ENCODE results near the gene MTHFSD. TPM values are rescaled to one million over a fixed set of nuclear protein-coding genes. Genes with fewer than 3 reads are reported as not detected.
"Not testable (repeated sequence)": the region's sequence is repeated elsewhere in the genome, so short reads cannot be mapped to it uniquely, and the experiment has no call there.

Gene MTHFSD
- polyA plus RNA-seq (ENCODE audit: insufficient read length): 15.9 TPM

- DNase-seq: peak; percentile 98
These were observed at the start of gene MTHFSD for GRCh38 chr16:86554917-86555703. Gene MTHFSD (minus strand): TSS chr16:86555235. CDS start chr16:86555184, 51 bp downstream.

DNA sequence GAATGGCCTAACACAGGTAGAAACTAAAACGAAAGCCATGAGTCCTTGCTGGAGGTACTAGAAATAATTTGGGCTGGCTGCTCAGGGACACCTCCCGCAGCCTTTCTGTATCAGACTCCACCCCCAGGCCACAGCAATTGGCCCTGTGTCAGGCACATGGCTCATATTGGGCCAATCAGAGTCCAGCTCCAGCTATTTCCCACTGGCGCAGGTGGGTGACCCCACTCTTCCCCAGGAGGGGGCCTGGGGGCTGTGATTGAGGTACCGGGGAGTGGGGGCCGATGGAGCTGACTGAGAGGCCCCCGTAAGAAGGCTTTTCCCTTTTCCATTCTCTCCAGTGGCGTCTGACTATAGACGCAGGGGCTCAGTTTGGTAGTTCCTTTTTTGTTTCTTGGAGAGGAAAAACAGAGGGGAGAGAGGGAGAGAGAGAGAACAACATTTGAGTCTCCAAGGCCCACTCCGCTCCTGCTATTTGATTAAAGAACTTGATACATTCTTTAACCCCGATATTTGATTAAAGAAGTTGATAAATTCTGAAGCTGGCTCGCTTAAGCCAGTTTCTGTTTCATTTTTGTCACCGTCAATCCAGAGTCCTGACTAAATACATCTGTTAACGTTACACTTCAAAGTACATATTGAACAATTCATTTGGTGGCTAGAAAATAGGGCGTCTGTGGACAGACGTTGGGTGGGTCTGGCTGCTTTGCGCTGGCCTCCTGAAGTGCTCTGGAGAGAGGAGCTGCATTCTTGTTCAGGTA is 49.6 kb upstream of the MTHFSD start:
- no peak for DNase-seq

DNA sequence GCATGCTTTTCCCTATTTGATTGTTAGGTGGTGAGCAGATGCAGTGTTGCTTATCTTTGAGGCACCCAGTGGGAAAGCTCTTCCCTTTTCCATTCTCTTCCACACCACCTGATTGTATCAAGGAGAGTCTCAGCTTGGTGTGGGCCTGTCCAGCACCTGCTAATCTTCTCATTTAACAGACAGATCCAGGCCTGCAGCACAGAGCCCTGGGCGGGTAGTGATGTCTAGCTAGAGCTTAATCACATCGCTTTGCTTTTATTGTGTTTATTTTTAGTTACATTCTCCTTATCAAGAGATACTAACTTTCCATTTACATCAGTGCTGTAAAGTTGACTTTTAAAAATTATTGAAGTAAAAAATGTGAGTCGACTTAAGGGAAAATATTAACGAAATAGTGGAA is 47.5 kb upstream of the MTHFSD start:
- DNase-seq: no peak

GRCh38 chr16:86601356-86601755 is 46.3 kb upstream of the MTHFSD start:
- no peak for DNase-seq

DNA sequence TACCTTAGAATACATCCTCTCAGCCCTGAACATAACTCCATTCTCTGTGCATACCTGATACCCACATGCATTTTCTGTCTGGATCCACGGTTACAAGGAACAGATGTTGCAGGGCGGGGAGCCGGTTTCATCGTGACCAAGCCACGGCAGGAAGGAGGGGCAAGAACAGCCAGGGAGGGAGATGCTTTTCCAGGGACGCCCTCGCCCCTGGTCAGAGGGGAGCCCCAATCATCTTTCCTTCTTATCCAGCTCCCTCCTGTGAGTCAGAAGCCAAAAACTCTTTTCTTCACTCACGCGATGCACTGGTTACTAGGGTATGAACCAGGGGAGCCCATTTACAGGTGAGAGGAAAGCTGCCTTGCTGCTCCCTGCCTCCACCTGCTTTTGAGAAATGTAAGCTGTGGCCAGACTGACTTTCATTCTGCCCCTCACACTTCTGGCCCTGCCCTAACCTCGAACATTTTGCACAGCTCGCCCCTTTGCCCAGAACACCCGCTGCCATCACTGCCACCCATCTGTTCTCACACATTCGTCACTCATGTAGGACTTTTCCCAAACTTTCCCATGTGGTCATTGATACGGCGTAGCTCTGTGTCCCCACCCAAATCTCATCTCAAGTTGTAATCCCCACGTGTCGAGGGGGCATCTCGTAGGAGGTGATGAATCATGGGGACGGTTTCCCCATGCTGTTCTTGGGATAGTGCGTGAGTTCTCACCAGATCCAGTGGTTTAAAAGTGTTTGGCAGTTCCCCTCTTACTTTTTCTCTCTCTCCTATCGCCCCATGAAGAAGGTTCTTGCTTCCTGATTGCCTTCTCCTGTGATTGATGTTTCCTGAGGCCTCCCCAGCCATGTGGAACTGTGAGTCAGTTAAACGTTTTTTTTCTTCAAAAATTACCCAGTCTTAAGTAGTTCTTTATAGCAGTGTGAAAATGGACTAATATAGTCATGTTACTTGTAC is 43.9 kb upstream of the MTHFSD start:
- no peak for DNase-seq

- DNase-seq: no peak
These were observed 43.0 kb upstream of the MTHFSD start for GRCh38 chr16:86597880-86598606.

GRCh38 chr16:86597126-86597879 is 42.3 kb upstream of the MTHFSD start:
- no peak for DNase-seq

- no peak for DNase-seq
These were observed 41.1 kb upstream of the MTHFSD start for GRCh38 chr16:86595983-86596605.

GRCh38 chr16:86594721-86595120 is 39.7 kb upstream of the MTHFSD start:
- DNase-seq: no peak

DNA sequence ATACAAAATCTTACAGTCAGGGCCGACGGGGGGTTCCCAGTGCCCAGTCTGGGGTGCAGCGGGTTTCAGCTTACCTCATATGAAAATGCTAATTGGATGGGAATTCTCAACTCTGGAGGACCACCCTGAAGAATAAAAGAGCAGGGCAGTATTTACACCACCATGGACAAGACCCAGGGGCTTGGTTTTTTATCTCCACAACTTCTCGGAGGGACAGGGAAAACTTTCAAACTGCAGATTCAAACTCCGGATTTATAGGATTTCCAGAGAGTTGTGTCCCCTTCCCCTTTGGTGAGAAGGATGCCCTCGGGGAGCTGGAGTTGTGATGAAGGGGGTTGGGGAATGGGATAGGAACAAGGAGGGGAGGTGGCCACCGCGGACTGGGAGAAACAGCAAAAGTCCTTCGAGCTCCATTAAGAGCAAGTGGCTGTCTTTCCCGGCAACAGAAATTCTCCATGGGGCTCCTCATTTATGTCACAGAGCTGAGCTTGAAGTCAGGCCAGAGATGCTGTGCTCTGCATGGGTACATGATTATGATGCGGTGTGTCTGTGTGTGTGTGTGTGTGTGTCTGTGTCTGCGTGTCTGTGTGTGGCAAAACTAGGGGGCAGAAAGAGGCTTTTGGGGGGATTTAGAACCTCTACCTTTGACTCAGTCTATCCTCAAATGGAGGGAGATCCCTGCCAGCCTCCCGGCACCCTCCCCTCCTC is 39.0 kb upstream of the MTHFSD start:
- no peak for DNase-seq

- no peak for DNase-seq
These were observed 36.2 kb upstream of the MTHFSD start for GRCh38 chr16:86591270-86591669.

DNA sequence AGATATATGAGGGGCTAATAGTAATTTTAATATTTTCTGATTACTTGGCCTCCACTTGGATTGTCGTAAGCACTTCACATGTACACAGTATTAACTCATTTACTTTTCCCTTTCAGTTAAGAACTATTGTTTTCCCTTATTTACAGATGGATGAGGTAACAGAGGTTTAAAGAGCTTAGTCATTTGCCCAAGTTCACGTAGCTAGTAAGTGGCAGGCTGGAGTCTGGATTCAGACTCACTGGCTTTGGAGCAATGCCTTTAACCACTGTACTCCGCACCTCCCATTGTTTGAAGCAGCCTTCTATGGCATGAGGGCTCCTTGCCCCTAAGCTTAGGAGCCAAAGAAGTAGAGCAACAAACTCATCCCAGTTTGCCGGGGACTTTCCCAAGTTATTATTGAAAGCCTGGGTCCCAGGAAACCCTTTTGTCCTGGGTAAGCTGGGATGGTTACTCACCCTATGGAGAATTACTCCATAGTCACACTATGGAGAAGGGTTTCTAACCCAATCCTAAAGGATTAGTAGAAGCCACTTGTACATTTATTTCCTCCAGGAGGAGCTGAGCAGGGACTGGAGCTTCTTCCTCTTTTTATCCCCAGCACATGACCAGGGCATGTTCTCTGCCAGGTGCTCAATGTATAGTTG is 35.6 kb upstream of the MTHFSD start:
- DNase-seq: no peak

GRCh38 chr16:86587955-86588354 is 32.9 kb upstream of the MTHFSD start:
- DNase-seq: not testable (repeated sequence)

GRCh38 chr16:86587487-86587886 is 32.5 kb upstream of the MTHFSD start:
- no peak for DNase-seq

GRCh38 chr16:86585821-86586611 is 31.0 kb upstream of the MTHFSD start:
- no peak for DNase-seq

DNA sequence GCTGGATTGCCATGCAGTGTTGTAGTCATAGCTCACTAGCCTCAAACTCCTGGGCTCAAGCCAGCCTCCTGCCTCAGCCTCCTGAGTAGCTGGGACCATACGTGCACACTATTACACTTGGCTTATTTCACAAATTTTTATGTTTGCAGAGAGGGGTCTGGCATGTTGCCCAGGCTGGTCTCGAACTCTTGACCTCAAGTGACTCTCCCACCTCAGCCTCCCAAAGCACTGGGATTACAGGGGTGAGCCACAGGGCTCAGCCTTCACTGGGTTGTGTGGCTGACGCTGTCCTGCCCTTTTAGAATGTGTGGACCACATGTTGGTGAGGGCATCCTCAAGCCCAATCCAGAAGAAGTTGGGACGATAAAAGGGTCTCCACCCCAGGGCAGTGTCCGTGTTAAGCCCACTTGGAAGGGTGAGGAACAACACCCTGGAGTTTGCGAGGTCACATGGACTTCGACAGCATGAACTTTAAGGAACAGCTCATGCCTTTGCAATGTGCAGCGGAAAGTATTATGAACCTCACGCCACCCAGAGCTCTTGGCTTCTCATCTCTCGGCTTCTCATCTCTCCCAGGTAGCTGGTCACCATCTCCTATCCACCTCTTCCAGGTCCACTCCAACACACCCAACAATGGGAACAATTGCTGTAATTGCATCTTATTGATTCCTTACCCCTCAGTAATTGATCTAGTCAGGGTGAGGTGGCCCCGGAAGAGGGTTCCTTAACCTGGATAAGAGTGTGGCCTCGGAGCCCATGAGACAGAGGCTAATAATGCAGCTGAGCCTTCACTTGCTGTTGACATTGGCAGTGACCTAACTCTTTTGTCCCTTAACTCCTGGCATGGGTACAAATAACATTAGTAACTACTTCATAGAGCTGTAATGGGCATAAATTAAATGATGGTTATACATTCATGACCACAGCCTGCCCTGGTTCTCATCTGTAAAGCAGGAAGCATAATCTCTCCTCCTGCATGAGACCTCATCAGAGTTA is 30.0 kb upstream of the MTHFSD start:
- no peak for DNase-seq

DNA sequence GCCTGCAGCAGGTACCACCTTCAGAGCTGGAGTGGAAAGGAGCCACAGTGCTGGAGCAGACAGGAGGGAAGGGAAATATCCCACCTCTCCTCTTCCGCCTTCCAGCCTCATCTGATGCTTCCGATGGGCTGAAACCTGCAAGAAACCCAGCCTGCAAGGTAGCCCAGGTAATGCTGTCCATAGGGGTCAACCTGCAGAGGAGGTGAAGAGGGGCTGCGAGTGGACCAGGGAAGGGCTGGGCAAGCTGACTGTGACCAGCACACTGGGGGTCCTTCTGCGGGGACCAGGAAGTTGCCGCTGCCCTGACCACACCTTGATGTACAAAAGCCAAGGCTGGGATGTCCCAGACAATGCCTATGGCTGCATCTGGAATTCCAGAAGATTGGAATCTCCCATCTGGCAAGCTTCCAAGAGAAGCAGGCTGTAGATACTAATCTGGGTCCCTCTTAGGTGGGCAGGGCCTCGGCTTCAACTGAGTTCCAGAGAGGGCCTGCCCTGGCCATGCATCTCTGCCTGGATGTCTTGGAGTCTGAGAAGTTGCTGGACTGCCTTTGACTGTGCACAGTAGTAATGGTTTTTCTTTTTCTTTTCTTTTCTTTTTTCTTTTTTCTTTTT is 29.1 kb upstream of the MTHFSD start:
- DNase-seq: no peak
